ENCODE measurements around the gene PHYKPL. TPM values are rescaled to one million over a fixed set of nuclear protein-coding genes. Genes with fewer than 3 reads are reported as not detected.

The PHYKPL gene
- total RNA-seq, 1 experiment from 2014 or later, result 48.8 TPM

- Histone ChIP-seq H4K91ac (ENCODE audit: insufficient read length, low read depth, low read length) (no peak overlapping the region), H4K20me1 (ENCODE audit: control insufficient read depth, insufficient read depth, insufficient read length) (no peaks in the 10 kb centered on the region), H4K5ac (ENCODE audit: insufficient read length, low read depth, low read length) (no peak overlapping the region), H2AFZ (ENCODE audit: low read length) (no peak overlapping the region), H2BK5ac (ENCODE audit: insufficient read length, low read length) (no peak overlapping the region), H3K27me3 (ENCODE audit: insufficient read depth, low read length) (no peaks in the 10 kb centered on the region), H3K27ac (ENCODE audit: insufficient read length, low read depth, low read length) (no peak overlapping the region), H3K23me2 (ENCODE audit: insufficient read length, low read depth, low read length, poor library complexity, severe bottlenecking) (no peaks in the 10 kb centered on the region), H2BK12ac (ENCODE audit: insufficient read length, low read depth, low read length) (no peak overlapping the region), H2BK120ac (ENCODE audit: low read depth, low read length, poor library complexity, severe bottlenecking) (no peak overlapping the region), H3K23ac (ENCODE audit: insufficient read length, low read depth, low read length) (no peak overlapping the region), H3K4me1 (ENCODE audit: insufficient read depth, low read length) (no peaks in the 10 kb centered on the region), H2BK15ac (ENCODE audit: low read depth, low read length) (no peak overlapping the region), H3K79me2 (ENCODE audit: insufficient read depth, low read length) (no peaks in the 10 kb centered on the region), H3K56ac (ENCODE audit: insufficient read length, low read depth, low read length) (no peak overlapping the region), H2AK5ac (ENCODE audit: insufficient read length, low read length) (no peak overlapping the region), H3K79me1 (ENCODE audit: insufficient read depth, low read depth, low read length, poor library complexity, severe bottlenecking) (no peaks in the 10 kb centered on the region), H3K14ac (ENCODE audit: insufficient read depth, low read length) (no peak overlapping the region), H3K4me2 (ENCODE audit: insufficient read depth, insufficient read length, low read length) (no peak overlapping the region), H3K4ac (ENCODE audit: low read depth, low read length) (no peak overlapping the region), H2BK20ac (ENCODE audit: low read depth, low read length, poor library complexity, severe bottlenecking) (no peak overlapping the region), H3K18ac (ENCODE audit: insufficient read length, low read depth, low read length) (no peak overlapping the region), H3T11ph (ENCODE audit: low read length) (no peak overlapping the region), H4K8ac (replicated peaks; ENCODE audit: insufficient read length, low read depth, low read length) (no peak overlapping the region), H3K9me3 (ENCODE audit: control insufficient read depth, low read depth, low read length) (no peaks in the 10 kb centered on the region), H3K9ac (ENCODE audit: extremely low read depth, insufficient read length, low read length) (no peak overlapping the region)
- Mint-ChIP-seq H3K4me3 (no peak overlapping the region; a peak in 2 of 5 replicates), H3K36me3 (ENCODE audit: insufficient read depth in 1 of 3, low read depth in 3 of 3) (peaks cover 0 to 2% (median 0%) of the 10 kb centered on the region in 3 experiments; a peak in 3 of 7 replicates), H3K27me3 (ENCODE audit: low read depth) (peaks cover 42% of the 10 kb centered on the region), H3K4me1 (peaks cover 4 to 9% of the 10 kb centered on the region in 2 experiments), H3K9me3 (peaks cover 6 to 10% of the 10 kb centered on the region in 2 experiments; a peak in 4 of 5 replicates), H3K27ac (no peak overlapping the region; a peak in 1 of 7 replicates)
- no CpG with 5 or more reads among the region's 14 CpGs for WGBS (ENCODE audit: extremely low coverage, insufficient read length, low lambda C conversion rate)
- no peak for TF ChIP-seq CTCF (conservative IDR thresholded peaks at IDR 0.05)
- no peak for DNase-seq
Measured at GRCh38 chr5:178279026-178279722, 46.6 kb upstream of the PHYKPL start.
